SK-N-SH (cell line): ENCODE data around the gene EIF4G1. TPM values are rescaled to one million over a fixed set of nuclear protein-coding genes. Genes with fewer than 3 reads are reported as not detected.

Experiments
- CTCF ChIA-PET: fragments of 300-600, 350-600 bp; formaldehyde crosslinking; extraction: SDS; loops from one replicate; lab custom pipeline; 2021; lab: Yijun Ruan, JAX
- POLR2A ChIA-PET: fragments of 350-600 bp; sonication (Branson Sonifier 250); formaldehyde crosslinking; extraction: SDS; loops from one replicate; lab custom pipeline; 2020; ENCODE audit warnings: antibody characterized with exemption, inconsistent platforms; lab: Yijun Ruan, JAX
- DNase-seq: peaks from one replicate; pipeline ENCODE4 v3.0.0; 2012
- H2AFZ ChIP-seq: fragments of 200-600 bp; sonication (generic); 2 replicates; pipeline ENCODE4 v1.8.1; 2016; ENCODE audit warnings: antibody characterized with exemption, mild to moderate bottlenecking, low read depth
- H3F3A ChIP-seq: fragments of 200-600 bp; sonication (generic); replicated peaks from 2 replicates; pipeline ENCODE3; 2016; ENCODE audit warnings: antibody characterized with exemption, mild to moderate bottlenecking; ENCODE audit not compliant: insufficient read depth
- H3K27ac ChIP-seq, 2 experiments: fragments of 200-500 bp in 1 of 2; fragments of 200-600 bp in 1 of 2; sonication (Bioruptor generic) in 1 of 2; sonication (generic), shearing (Covaris generic) in 1 of 2; 2 replicates each; pipeline versions ENCODE4 v1.5.1 to v1.6.1; 2014 to 2016; ENCODE audit warnings: low read depth in 2 of 2, inconsistent platforms in 1 of 2, low read length in 1 of 2, mild to moderate bottlenecking in 1 of 2, mixed read lengths in 1 of 2
- H3K27me3 ChIP-seq: fragments of 200-600 bp; sonication (generic), shearing (Covaris generic); 2 replicates; pipeline ENCODE4 v1.6.1; 2016; ENCODE audit warnings: mixed run types; ENCODE audit not compliant: insufficient read depth
- H3K36me3 ChIP-seq, 2 experiments: fragments of 200-500 bp in 1 of 2; fragments of 200-600 bp in 1 of 2; sonication (Bioruptor generic) in 1 of 2; sonication (generic) in 1 of 2; replicated peaks in 1 of 2; 2 replicates each; pipeline versions ENCODE3 to v1.5.1; 2014 to 2016; ENCODE audit warnings: low read length in 1 of 2, mild to moderate bottlenecking in 1 of 2; ENCODE audit not compliant: insufficient read depth in 2 of 2, control insufficient read depth in 1 of 2
- H3K4me1 ChIP-seq, 2 experiments: fragments of 200-500 bp in 1 of 2; fragments of 200-600 bp in 1 of 2; sonication (Bioruptor generic) in 1 of 2; sonication (generic), shearing (Covaris generic) in 1 of 2; 2 replicates each; pipeline versions ENCODE4 v1.5.1 to v1.6.1; 2014 to 2016; ENCODE audit warnings: low read depth in 1 of 2, low read length in 1 of 2, mixed run types in 1 of 2; ENCODE audit not compliant: insufficient read depth in 2 of 2, control insufficient read depth in 1 of 2
- H3K4me2 ChIP-seq: fragments of 200-600 bp; sonication (generic), shearing (Covaris generic); 2 replicates; pipeline ENCODE4 v1.6.1; 2017; ENCODE audit warnings: mixed run types
- H3K4me3 ChIP-seq, 2 experiments: fragments of 200-500 bp in 1 of 2; fragments of 200-600 bp in 1 of 2; sonication (Bioruptor generic) in 1 of 2; sonication (generic), shearing (Covaris generic) in 1 of 2; 2 replicates each; pipeline versions ENCODE4 v1.5.1 to v1.8.1; 2014 to 2016; ENCODE audit warnings: low read depth in 2 of 2, inconsistent platforms in 1 of 2, low read length in 1 of 2, mild to moderate bottlenecking in 1 of 2, mixed read lengths in 1 of 2, moderate library complexity in 1 of 2
- H3K79me2 ChIP-seq: fragments of 200-600 bp; sonication (generic); 2 replicates; pipeline ENCODE4 v1.8.1; 2017; ENCODE audit warnings: mild to moderate bottlenecking; ENCODE audit not compliant: insufficient read depth
- H3K9ac ChIP-seq: fragments of 200-600 bp; sonication (generic); 2 replicates; pipeline ENCODE4 v1.6.1; 2017; ENCODE audit warnings: mixed run types
- H3K9me2 ChIP-seq: fragments of 200-600 bp; sonication (generic); 2 replicates; pipeline ENCODE4 v1.6.1; 2017; ENCODE audit warnings: mixed run types
- H3K9me3 ChIP-seq: fragments of 200-600 bp; sonication (generic); 2 replicates; pipeline ENCODE4 v1.6.1; 2017; ENCODE audit warnings: mixed run types, mild to moderate bottlenecking, moderate library complexity
- H4K20me1 ChIP-seq: fragments of 200-600 bp; sonication (generic); 2 replicates; pipeline ENCODE4 v1.6.1; 2017; ENCODE audit warnings: mild to moderate bottlenecking, mixed run types; ENCODE audit not compliant: insufficient read depth
- CHD2 ChIP-seq: fragments of 150-350 bp; IDR thresholded peaks from 2 replicates; pipeline ENCODE4 v1.6.1; 2018; ENCODE audit warnings: low read length; ENCODE audit not compliant: partially characterized antibody
- CTCF ChIP-seq: fragments of 200-600 bp; sonication (generic); IDR thresholded peaks from 2 replicates; pipeline ENCODE4 v1.6.1; 2017; ENCODE audit warnings: antibody characterized with exemption, mild to moderate bottlenecking, moderate library complexity
- JUND ChIP-seq: IDR thresholded peaks from 2 replicates; pipeline ENCODE4 v1.4.0; 2012
- MAX ChIP-seq: IDR thresholded peaks from 2 replicates; pipeline ENCODE4 v1.4.0; 2012; ENCODE audit warnings: low read depth
- MEF2A ChIP-seq: IDR thresholded peaks from 2 replicates; pipeline ENCODE4 v1.4.0; 2012; ENCODE audit warnings: low read depth, borderline replicate concordance
- NFIC ChIP-seq: IDR thresholded peaks from 2 replicates; pipeline ENCODE4 v1.4.0; 2012; ENCODE audit warnings: borderline replicate concordance
- POLR2AphosphoS5 ChIP-seq: IDR thresholded peaks from 2 replicates; pipeline ENCODE4 v1.6.1; 2012; ENCODE audit warnings: low read depth, low read length
- RFX5 ChIP-seq: IDR thresholded peaks from 2 replicates; pipeline ENCODE4 v1.6.1; 2012; ENCODE audit warnings: mild to moderate bottlenecking, improper control_type of control experiment, low read length
- RXRA ChIP-seq: IDR thresholded peaks from 2 replicates; pipeline ENCODE4 v1.4.0; 2012; ENCODE audit warnings: low read depth, mild to moderate bottlenecking, borderline replicate concordance
- SMC3 ChIP-seq: IDR thresholded peaks from 2 replicates; pipeline ENCODE4 v1.6.1; 2012; ENCODE audit warnings: low read depth, low read length, improper control_type of control experiment
- TAF1 ChIP-seq: IDR thresholded peaks from 2 replicates; pipeline ENCODE4 v1.6.1; 2012; ENCODE audit warnings: low read depth, mild to moderate bottlenecking, low read length, moderate library complexity, borderline replicate concordance
- TEAD4 ChIP-seq: IDR thresholded peaks from 2 replicates; pipeline ENCODE4 v1.4.0; 2012; ENCODE audit warnings: mild to moderate bottlenecking, borderline replicate concordance; ENCODE audit not compliant: insufficient read depth
- WGBS: methylation state at CpG from one replicate; pipeline ENCODE4 v1.1.6; 2017; ENCODE audit warnings: low lambda C conversion rate; 5-methylcytosine and 5-hydroxymethylcytosine counted together
- polyA plus RNA-seq, 3 experiments: library from polyadenylated mRNA; depleted of rRNA; stranded (reverse); fragments of >200 nt; gene quantifications; 2 replicates each; pipeline ENCODE4 v1.2.3, GENCODE V29; 2012

Gene EIF4G1
- polyA plus RNA-seq, 1 of the 3 experiments (the other 2 are of a cell fraction) = 262 TPM

- 86% methylated on average over 8 of the region's 8 CpGs for WGBS
- no peaks in the 10 kb centered on the region for H3K79me2 ChIP-seq
- no peak for DNase-seq
These were observed 58.0 kb downstream of the EIF4G1 start for GRCh38 chr3:184372296-184372821.

GRCh38 chr3:184372911-184373310 is 58.5 kb downstream of the EIF4G1 start:
- peaks cover 18% of the 10 kb centered on the region for H4K20me1 ChIP-seq
- peaks cover 0 to 24% of the 10 kb centered on the region in 2 experiments; a peak in 3 of 4 replicates for H3K4me1 ChIP-seq
- H3K36me3 ChIP-seq = peaks cover 10 to 16% of the 10 kb centered on the region in 2 experiments
- H3K27ac ChIP-seq = no peak overlapping the region
- no peaks in the 10 kb centered on the region for H3K9me2 ChIP-seq
- no peak overlapping the region for H3K9ac ChIP-seq
- no peak overlapping the region for H3K4me3 ChIP-seq
- no peaks in the 10 kb centered on the region for H3K9me3 ChIP-seq
- ChIA-PET CTCF (interaction anchor here (1.0 to 11.1 kb wide), 13 partner anchors 9 to 413 kb away, joined by 3 to 165 read pairs (median 14); no protein-coding TSS in a partner anchor), POLR2A (no interaction called here)
- WGBS = 87% methylated on average over 5 of the region's 5 CpGs
- H3K79me2 ChIP-seq = no peaks in the 10 kb centered on the region
- H2AFZ ChIP-seq = no peak overlapping the region
- no peak overlapping the region for H3K4me2 ChIP-seq
- DNase-seq = no peak
- peaks cover 30% of the 10 kb centered on the region for H3F3A ChIP-seq
- no peaks in the 10 kb centered on the region for H3K27me3 ChIP-seq
- TF ChIP-seq NFIC (no peak), TEAD4 (no peak), MEF2A (no peak), POLR2AphosphoS5 (no peak), TAF1 (no peak), CHD2 (no peak), CTCF (no peak)
- TF ChIP-seq, all 33 proteins: peak for 0

More at GRCh38 chr3:184372296-184372821, 58.0 kb downstream of the EIF4G1 start:
- Histone ChIP-seq H3K36me3 (peaks cover 13 to 20% of the 10 kb centered on the region in 2 experiments), H3K27ac (no peak overlapping the region), H3F3A (peaks cover 34% of the 10 kb centered on the region), H3K4me2 (0 out of 2 replicates have a peak overlapping the region, but pooled peaks have one; percentile 19), H3K9ac (no peak overlapping the region), H3K9me2 (no peaks in the 10 kb centered on the region), H3K27me3 (no peaks in the 10 kb centered on the region), H2AFZ (no peak overlapping the region), H3K4me1 (peaks cover 0 to 26% of the 10 kb centered on the region in 2 experiments; a peak in 3 of 4 replicates), H3K4me3 (no peak overlapping the region), H4K20me1 (peaks cover 24% of the 10 kb centered on the region), H3K9me3 (no peaks in the 10 kb centered on the region)
- no peak for TF ChIP-seq TAF1
- no peak for TF ChIP-seq SMC3
- TF ChIP-seq POLR2AphosphoS5 = no peak
- no peak for TF ChIP-seq RFX5
- TF ChIP-seq RXRA = no peak
- no peak for TF ChIP-seq MAX
- no peak for TF ChIP-seq JUND
- CTCF ChIA-PET = interaction anchor here (0.7 to 11.1 kb wide), 37 partner anchors 9 to 414 kb away, joined by 3 to 165 read pairs (median 6); partner anchors contain the start of gene CHRD
- POLR2A ChIA-PET = interaction anchor here (1.2 kb wide), 1 partner anchor 11 kb away, joined by 3 read pairs; no protein-coding TSS in a partner anchor
